ENCODE results near the gene RNF223.
A peak's percentile ranks its signal among the peaks of the same experiment; 100 is the strongest.
"Not testable (repeated sequence)": the region's sequence is repeated elsewhere in the genome, so short reads cannot be mapped to it uniquely, and the experiment has no call there.

Gene RNF223

GRCh38 chr1:1041873-1042272, 32.2 kb downstream of the RNF223 start:
- DNase-seq, result peak in 1 of 6 experiments; percentile 20

- DNase-seq, result peak in 3 of 6 experiments; percentile 44 to 62 (median 56)
Observed at GRCh38 chr1:1041092-1041523, 33.0 kb downstream of the RNF223 start.

GRCh38 chr1:1040004-1040991, 33.8 kb downstream of the RNF223 start:
- DNase-seq, result peak; percentile 67 to 88 (median 80)

- no peak for DNase-seq
Observed at GRCh38 chr1:1039145-1039910, 34.8 kb downstream of the RNF223 start.

GRCh38 chr1:1038694-1039093, 35.4 kb downstream of the RNF223 start:
- DNase-seq, result no peak

GRCh38 chr1:1037366-1038327, 36.5 kb downstream of the RNF223 start:
- no peak for DNase-seq

GRCh38 chr1:1035291-1035943, 38.7 kb downstream of the RNF223 start:
- DNase-seq, result no peak

- peak in 1 of 6 experiments; percentile 13 for DNase-seq
Observed at GRCh38 chr1:1034439-1034781, 39.7 kb downstream of the RNF223 start.

- DNase-seq, result peak in 1 of 6 experiments; percentile 24
Observed at GRCh38 chr1:1033731-1034438, 40.2 kb downstream of the RNF223 start.

GRCh38 chr1:1033009-1033587, 41.0 kb downstream of the RNF223 start:
- peak; percentile 52 to 85 (median 81) for DNase-seq

GRCh38 chr1:1032424-1032823, 41.7 kb downstream of the RNF223 start:
- DNase-seq, result no peak

GRCh38 chr1:1031659-1032235, 42.4 kb downstream of the RNF223 start:
- no peak for DNase-seq

- DNase-seq, result not testable (repeated sequence)
Observed at GRCh38 chr1:1030867-1031658, 43.0 kb downstream of the RNF223 start.

GRCh38 chr1:1027791-1028190, 46.3 kb downstream of the RNF223 start:
- no peak for DNase-seq

- no peak for DNase-seq
Observed at GRCh38 chr1:1026599-1027413, 47.3 kb downstream of the RNF223 start.

- no peak for DNase-seq
Observed at GRCh38 chr1:1025730-1026129, 48.4 kb downstream of the RNF223 start.

- DNase-seq, result no peak
Observed at GRCh38 chr1:1024771-1025699, 49.1 kb downstream of the RNF223 start.

Measured in stimulated activated naive CD4-positive, alpha-beta T cell (primary cell).